Prostate gland (tissue), 2 donors: ENCODE measurements around the gene DDX49.

ENCODE experiments used
- POLR2A ChIP-seq: fragments of 450-650 bp; IDR thresholded peaks from one replicate; pipeline ENCODE4 v1.6.1; 2016; ENCODE audit warnings: antibody characterized with exemption, mild to moderate bottlenecking
- POLR2AphosphoS5 ChIP-seq: sonication (generic); formaldehyde crosslinking; IDR thresholded peaks from one replicate; pipeline ENCODE4 v1.6.1; 2017; ENCODE audit warnings: antibody characterized with exemption
- TF ChIP-seq, protein P1 (sequence below), 4 experiments: fragments of 200-600 bp in 2 of 4; fragments of 450-650 bp in 2 of 4; sonication (generic) in 2 of 4; IDR thresholded peaks; 1 replicate in 3 of 4; 2 replicates in 1 of 4; pipeline ENCODE4 v1.5.1; 2016 to 2019; ENCODE audit warnings: antibody characterized with exemption in 4 of 4, mild to moderate bottlenecking in 2 of 4, moderate library complexity in 2 of 4

DNA sequence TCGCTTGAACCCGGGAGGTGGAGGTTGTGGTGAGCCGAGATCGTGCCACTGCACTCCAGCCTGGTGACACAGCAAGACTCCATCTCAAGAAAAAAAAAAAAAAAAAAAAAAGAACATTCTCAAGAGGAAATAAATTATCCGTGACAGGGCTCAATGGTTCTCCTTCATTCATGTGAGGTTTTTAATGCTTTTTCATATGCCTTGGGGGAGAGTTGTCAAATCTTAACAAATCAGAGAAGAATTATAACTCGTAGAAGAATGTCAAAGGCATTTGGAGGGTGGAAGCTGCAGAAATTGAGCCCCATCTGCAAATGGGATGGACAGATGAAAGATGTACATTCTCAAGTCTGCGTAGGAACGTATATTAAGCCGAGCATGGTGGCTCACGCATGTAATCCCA lies 56.4 kb downstream of the DDX49 start:
- TF ChIP-seq, protein P1, sequence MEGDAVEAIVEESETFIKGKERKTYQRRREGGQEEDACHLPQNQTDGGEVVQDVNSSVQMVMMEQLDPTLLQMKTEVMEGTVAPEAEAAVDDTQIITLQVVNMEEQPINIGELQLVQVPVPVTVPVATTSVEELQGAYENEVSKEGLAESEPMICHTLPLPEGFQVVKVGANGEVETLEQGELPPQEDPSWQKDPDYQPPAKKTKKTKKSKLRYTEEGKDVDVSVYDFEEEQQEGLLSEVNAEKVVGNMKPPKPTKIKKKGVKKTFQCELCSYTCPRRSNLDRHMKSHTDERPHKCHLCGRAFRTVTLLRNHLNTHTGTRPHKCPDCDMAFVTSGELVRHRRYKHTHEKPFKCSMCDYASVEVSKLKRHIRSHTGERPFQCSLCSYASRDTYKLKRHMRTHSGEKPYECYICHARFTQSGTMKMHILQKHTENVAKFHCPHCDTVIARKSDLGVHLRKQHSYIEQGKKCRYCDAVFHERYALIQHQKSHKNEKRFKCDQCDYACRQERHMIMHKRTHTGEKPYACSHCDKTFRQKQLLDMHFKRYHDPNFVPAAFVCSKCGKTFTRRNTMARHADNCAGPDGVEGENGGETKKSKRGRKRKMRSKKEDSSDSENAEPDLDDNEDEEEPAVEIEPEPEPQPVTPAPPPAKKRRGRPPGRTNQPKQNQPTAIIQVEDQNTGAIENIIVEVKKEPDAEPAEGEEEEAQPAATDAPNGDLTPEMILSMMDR (IDR thresholded peaks at IDR 0.05): no peak
- TF ChIP-seq POLR2AphosphoS5 (no peak), POLR2A (no peak)
